SH-SY5Y (cell line): ENCODE data around the gene ADARB1.

Experiments used
- GATA2 ChIP-seq: IDR thresholded peaks from 2 replicates; pipeline ENCODE4 v1.6.1; 2011; ENCODE audit warnings: mild to moderate bottlenecking, low read depth, low read length
- GATA3 ChIP-seq: IDR thresholded peaks from 2 replicates; pipeline ENCODE4 v1.6.1; 2011; ENCODE audit warnings: low read depth, mild to moderate bottlenecking, low read length, moderate library complexity

DNA sequence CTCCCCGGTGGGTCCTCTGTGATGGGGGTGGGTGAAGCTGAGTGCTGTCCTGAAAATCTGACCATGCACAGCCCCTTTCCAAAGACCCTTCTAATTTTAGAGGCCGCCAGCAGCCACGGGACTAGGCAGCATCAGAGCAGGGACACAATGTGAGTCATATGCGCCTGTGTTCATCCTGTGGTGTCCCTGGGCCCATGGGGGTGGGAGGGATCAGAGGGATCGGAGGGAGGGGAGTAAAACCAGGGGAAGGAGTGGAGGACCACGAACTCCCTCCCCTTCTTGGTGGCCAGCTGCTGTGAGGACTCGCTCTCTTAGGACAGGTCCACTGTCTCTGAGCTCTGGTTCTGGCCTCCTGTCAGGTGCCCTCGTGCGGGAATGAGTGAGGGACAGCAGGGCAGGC lies 61.5 kb downstream of the ADARB1 start:
- no peak for TF ChIP-seq GATA3
- TF ChIP-seq GATA2: no peak
